CD14-positive monocyte (primary cell): ENCODE results near the gene PCAT7. TPM values are rescaled to one million over a fixed set of nuclear protein-coding genes. Genes with fewer than 3 reads are reported as not detected.

Source experiments
- DNase-seq, 3 donors: peaks; one replicate each; pipeline ENCODE4 v3.0.0-alpha.2; 2011 to 2022
- H2AFZ ChIP-seq: 2 replicates; pipeline ENCODE4 v1.6.0; 2012; ENCODE audit warnings: mild to moderate bottlenecking, low read depth, low read length, inconsistent platforms; ENCODE audit not compliant: insufficient read depth, poor library complexity, severe bottlenecking
- H3K27ac ChIP-seq, 2 donors: 1 replicate in 1 of 2; 2 replicates in 1 of 2; pipeline ENCODE4 v1.5.1; 2012 to 2013; ENCODE audit warnings: low read length in 2 of 2, control low read depth in 1 of 2, inconsistent platforms in 1 of 2, low read depth in 1 of 2, mild to moderate bottlenecking in 1 of 2
- H3K27me3 ChIP-seq, 2 donors: one replicate each; pipeline versions ENCODE4 v1.6.0 to v1.6.1; 2011 to 2013; ENCODE audit warnings: low read length in 2 of 2; ENCODE audit not compliant: control insufficient read depth in 2 of 2, insufficient read depth in 2 of 2
- H3K36me3 ChIP-seq, 2 donors: replicated peaks in 1 of 2; 1 replicate in 1 of 2; 2 replicates in 1 of 2; pipeline versions ENCODE4 v1.5.1 to v1.6.1; 2012 to 2013; ENCODE audit warnings: low read length in 2 of 2, control low read depth in 1 of 2, inconsistent platforms in 1 of 2, mild to moderate bottlenecking in 1 of 2; ENCODE audit not compliant: insufficient read depth in 2 of 2, control insufficient read depth in 1 of 2
- H3K4me1 ChIP-seq, 2 donors: 1 replicate in 1 of 2; 2 replicates in 1 of 2; pipeline versions ENCODE4 v1.5.1 to v1.6.1; 2012 to 2013; ENCODE audit warnings: low read length in 2 of 2, control low read depth in 1 of 2, inconsistent platforms in 1 of 2, mild to moderate bottlenecking in 1 of 2, moderate library complexity in 1 of 2; ENCODE audit not compliant: insufficient read depth in 2 of 2, control insufficient read depth in 1 of 2
- H3K4me2 ChIP-seq: replicated peaks from 2 replicates; pipeline ENCODE3; 2012; ENCODE audit warnings: low read length, moderate library complexity, mild to moderate bottlenecking; ENCODE audit not compliant: poor library complexity, severe bottlenecking; ENCODE audit errors: extremely low read depth
- H3K4me3 ChIP-seq, 3 experiments: fragments of 200-600 bp in 1 of 3; sonication (generic) in 1 of 3; replicated peaks in 1 of 3; 1 replicate in 2 of 3; 2 replicates in 1 of 3; pipeline ENCODE4 v1.5.1; 2011 to 2013; ENCODE audit warnings: low read length in 3 of 3, mild to moderate bottlenecking in 3 of 3, control low read depth in 2 of 3, low read depth in 2 of 3, inconsistent platforms in 1 of 3, moderate library complexity in 1 of 3
- H3K79me2 ChIP-seq: 2 replicates; pipeline ENCODE4 v1.6.0; 2012; ENCODE audit warnings: mild to moderate bottlenecking, control low read depth, inconsistent platforms, low read length, moderate library complexity; ENCODE audit not compliant: insufficient read depth
- H3K9ac ChIP-seq: 2 replicates; pipeline ENCODE4 v1.6.0; 2017; ENCODE audit warnings: low read length, mild to moderate bottlenecking; ENCODE audit not compliant: insufficient read depth, poor library complexity, severe bottlenecking
- H3K9me3 ChIP-seq, 2 donors: replicated peaks in 1 of 2; 1 replicate in 1 of 2; 2 replicates in 1 of 2; pipeline versions ENCODE4 v1.5.1 to v1.6.1; 2012 to 2013; ENCODE audit warnings: low read length in 2 of 2, control low read depth in 1 of 2; ENCODE audit not compliant: control insufficient read depth in 1 of 2, insufficient read depth in 1 of 2
- H4K20me1 ChIP-seq: 2 replicates; pipeline ENCODE4 v1.6.0; 2012; ENCODE audit warnings: mild to moderate bottlenecking, low read length, control low read depth, moderate library complexity; ENCODE audit not compliant: insufficient read depth
- H3K27ac Mint-ChIP-seq, 7 donors: one replicate each; pipeline ENCODE4 v1.8.0; 2020; ENCODE audit warnings: mild to moderate bottlenecking in 7 of 7, mixed read lengths in 7 of 7, moderate library complexity in 6 of 7, inconsistent platforms in 2 of 7
- H3K27me3 Mint-ChIP-seq, 3 donors: one replicate each; pipeline ENCODE4 v1.8.0; 2021 to 2022; ENCODE audit warnings: low read depth in 3 of 3, mild to moderate bottlenecking in 3 of 3, mixed read lengths in 3 of 3, moderate library complexity in 3 of 3, inconsistent platforms in 1 of 3
- H3K36me3 Mint-ChIP-seq, 2 donors: one replicate each; pipeline ENCODE4 v1.8.0; 2020; ENCODE audit warnings: mixed read lengths in 2 of 2, inconsistent platforms in 1 of 2, mild to moderate bottlenecking in 1 of 2
- H3K4me1 Mint-ChIP-seq: one replicate; pipeline ENCODE4 v1.8.0; 2020; ENCODE audit warnings: mild to moderate bottlenecking, mixed read lengths
- H3K4me3 Mint-ChIP-seq, 2 donors: one replicate each; pipeline ENCODE4 v1.8.0; 2020; ENCODE audit warnings: mild to moderate bottlenecking in 2 of 2, mixed read lengths in 2 of 2, moderate library complexity in 1 of 2
- H3K9me3 Mint-ChIP-seq, 7 donors: one replicate each; pipeline ENCODE4 v1.8.0; 2020 to 2022; ENCODE audit warnings: mixed read lengths in 7 of 7, mild to moderate bottlenecking in 6 of 7, moderate library complexity in 6 of 7, inconsistent platforms in 2 of 7
- WGBS: methylation state at CpG from one replicate; pipeline ENCODE4 v1.1.5; 2013; ENCODE audit warnings: missing lambda C conversion rate; ENCODE audit not compliant: insufficient coverage; 5-methylcytosine and 5-hydroxymethylcytosine counted together
- intact Hi-C, 2 donors: fragments of 100-400 bp; cut with micrococcal nuclease; formaldehyde crosslinking; loops; one replicate each; pipeline versions ENCODE4 v1.15.0 to v1.15.1; 2023
- polyA plus RNA-seq, 3 donors: library from polyadenylated mRNA; depleted of rRNA in 1 of 3; unstranded in 2 of 3; stranded (reverse) in 1 of 3; fragments of 300-500 nt in 2 of 3; fragments of >200 nt in 1 of 3; fragmentation: Illumina TruSeq in 2 of 3; gene quantifications; 1 replicate in 2 of 3; 2 replicates in 1 of 3; pipeline ENCODE4 v1.2.3, GENCODE V29; 2012 to 2021
- TF ChIP-seq, protein P1 (sequence below): fragments of 200-600 bp; IDR thresholded peaks from one replicate; pipeline ENCODE4 v1.8.0; 2022; ENCODE audit warnings: antibody characterized with exemption, mild to moderate bottlenecking

Gene PCAT7
- polyA plus RNA-seq, 3 donors, result not detected

DNA sequence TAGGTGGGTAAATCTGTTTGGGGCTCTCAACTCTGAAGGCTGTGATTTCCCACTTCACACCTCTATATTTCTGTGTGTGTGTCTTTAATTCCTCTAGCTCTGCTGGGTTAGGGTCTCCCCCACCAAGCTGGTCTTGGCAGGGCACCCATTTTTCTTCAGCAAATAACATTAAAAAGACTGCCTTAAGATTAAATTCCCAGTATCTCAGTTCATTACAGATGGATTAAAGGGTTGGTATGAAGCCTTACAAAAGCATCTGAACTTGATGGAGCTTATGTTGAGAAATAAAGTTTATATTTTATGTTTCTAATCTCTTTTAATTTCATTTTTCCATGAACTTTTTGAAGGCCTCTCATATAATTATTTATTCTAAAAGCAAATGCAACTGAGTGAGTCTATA is 11.7 kb downstream of the PCAT7 start:
- H3K4me3 ChIP-seq, result no peak overlapping the region
- peaks cover 0 to 3% (median 0%) of the 10 kb centered on the region in 7 donors for H3K9me3 Mint-ChIP-seq
- no peak for DNase-seq
- no peak overlapping the region for H3K27ac ChIP-seq
- no peaks in the 10 kb centered on the region for H3K9me3 ChIP-seq
- no peak overlapping the region for H3K27ac Mint-ChIP-seq
- intact Hi-C loops, result no loop called here
- no peak overlapping the region for H3K4me3 Mint-ChIP-seq
- H3K27me3 ChIP-seq, result peaks cover 0 to 5% of the 10 kb centered on the region in 2 donors
- H4K20me1 ChIP-seq, result no peaks in the 10 kb centered on the region
- H3K4me1 Mint-ChIP-seq, result peaks cover 1% of the 10 kb centered on the region
- H3K79me2 ChIP-seq, result no peaks in the 10 kb centered on the region
- H3K27me3 Mint-ChIP-seq, result peaks cover 3 to 11% (median 7%) of the 10 kb centered on the region in 3 donors
- no peaks in the 10 kb centered on the region for H3K4me1 ChIP-seq
- TF ChIP-seq, protein P1, sequence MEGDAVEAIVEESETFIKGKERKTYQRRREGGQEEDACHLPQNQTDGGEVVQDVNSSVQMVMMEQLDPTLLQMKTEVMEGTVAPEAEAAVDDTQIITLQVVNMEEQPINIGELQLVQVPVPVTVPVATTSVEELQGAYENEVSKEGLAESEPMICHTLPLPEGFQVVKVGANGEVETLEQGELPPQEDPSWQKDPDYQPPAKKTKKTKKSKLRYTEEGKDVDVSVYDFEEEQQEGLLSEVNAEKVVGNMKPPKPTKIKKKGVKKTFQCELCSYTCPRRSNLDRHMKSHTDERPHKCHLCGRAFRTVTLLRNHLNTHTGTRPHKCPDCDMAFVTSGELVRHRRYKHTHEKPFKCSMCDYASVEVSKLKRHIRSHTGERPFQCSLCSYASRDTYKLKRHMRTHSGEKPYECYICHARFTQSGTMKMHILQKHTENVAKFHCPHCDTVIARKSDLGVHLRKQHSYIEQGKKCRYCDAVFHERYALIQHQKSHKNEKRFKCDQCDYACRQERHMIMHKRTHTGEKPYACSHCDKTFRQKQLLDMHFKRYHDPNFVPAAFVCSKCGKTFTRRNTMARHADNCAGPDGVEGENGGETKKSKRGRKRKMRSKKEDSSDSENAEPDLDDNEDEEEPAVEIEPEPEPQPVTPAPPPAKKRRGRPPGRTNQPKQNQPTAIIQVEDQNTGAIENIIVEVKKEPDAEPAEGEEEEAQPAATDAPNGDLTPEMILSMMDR, result no peak
- H2AFZ ChIP-seq, result no peak overlapping the region
- H3K9ac ChIP-seq, result no peak overlapping the region
- no peak overlapping the region for H3K4me2 ChIP-seq
- no peaks in the 10 kb centered on the region for H3K36me3 Mint-ChIP-seq
- H3K36me3 ChIP-seq, result no peaks in the 10 kb centered on the region

DNA sequence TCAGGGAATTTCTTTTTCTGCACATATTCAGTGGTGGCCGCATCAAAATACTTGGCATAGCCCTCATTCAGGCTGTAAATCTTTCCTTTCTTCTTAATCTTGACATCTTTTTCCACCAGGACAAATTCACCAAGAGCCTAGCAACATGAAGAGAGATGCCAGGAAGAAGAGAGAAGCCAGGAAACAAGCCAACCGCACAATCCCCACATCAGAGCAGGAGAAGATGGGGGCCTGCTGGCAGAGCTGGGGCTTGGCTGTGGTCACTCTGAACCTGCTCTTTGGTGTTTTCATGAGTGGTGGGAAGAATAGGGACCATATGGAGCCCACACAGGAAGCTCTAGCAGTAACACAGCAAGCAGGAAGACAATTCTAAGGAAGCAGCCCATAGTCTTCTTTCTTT is 12.4 kb downstream of the PCAT7 start:
- intact Hi-C loops, result no loop called here
- no peak overlapping the region for H3K4me2 ChIP-seq
- TF ChIP-seq, protein P1, result no peak
- no peak overlapping the region for H3K27ac ChIP-seq
- H3K4me1 Mint-ChIP-seq, result peaks cover 1% of the 10 kb centered on the region
- peaks cover 7 to 13% (median 10%) of the 10 kb centered on the region in 3 donors for H3K27me3 Mint-ChIP-seq
- WGBS, result no CpG with 5 or more reads among the region's 2 CpGs
- no peak overlapping the region for H3K4me3 Mint-ChIP-seq
- H3K27ac Mint-ChIP-seq, result no peak overlapping the region
- no peak overlapping the region for H2AFZ ChIP-seq
- H3K9me3 Mint-ChIP-seq, result peaks cover 0 to 3% (median 0%) of the 10 kb centered on the region in 7 donors
- no peak overlapping the region for H3K4me3 ChIP-seq
- peaks cover 0 to 5% of the 10 kb centered on the region in 2 donors for H3K27me3 ChIP-seq
- H4K20me1 ChIP-seq, result no peaks in the 10 kb centered on the region
- no peaks in the 10 kb centered on the region for H3K79me2 ChIP-seq
- no peaks in the 10 kb centered on the region for H3K4me1 ChIP-seq
- H3K9ac ChIP-seq, result no peak overlapping the region
- H3K9me3 ChIP-seq, result no peaks in the 10 kb centered on the region
- no peaks in the 10 kb centered on the region for H3K36me3 Mint-ChIP-seq
- H3K36me3 ChIP-seq, result no peaks in the 10 kb centered on the region
- no peak for DNase-seq
